ENCODE measurements around the gene KLF4.

- TF ChIP-seq CTCF (IDR thresholded peaks at IDR 0.05; ENCODE audit: insufficient read depth, low read length) = no peak
- 0 out of 2 replicates have a peak, but pooled peaks have one; percentile 23 for TF ChIP-seq POLR2AphosphoS5 (IDR thresholded peaks at IDR 0.05; ENCODE audit: low read depth)
- TF ChIP-seq, protein P1, sequence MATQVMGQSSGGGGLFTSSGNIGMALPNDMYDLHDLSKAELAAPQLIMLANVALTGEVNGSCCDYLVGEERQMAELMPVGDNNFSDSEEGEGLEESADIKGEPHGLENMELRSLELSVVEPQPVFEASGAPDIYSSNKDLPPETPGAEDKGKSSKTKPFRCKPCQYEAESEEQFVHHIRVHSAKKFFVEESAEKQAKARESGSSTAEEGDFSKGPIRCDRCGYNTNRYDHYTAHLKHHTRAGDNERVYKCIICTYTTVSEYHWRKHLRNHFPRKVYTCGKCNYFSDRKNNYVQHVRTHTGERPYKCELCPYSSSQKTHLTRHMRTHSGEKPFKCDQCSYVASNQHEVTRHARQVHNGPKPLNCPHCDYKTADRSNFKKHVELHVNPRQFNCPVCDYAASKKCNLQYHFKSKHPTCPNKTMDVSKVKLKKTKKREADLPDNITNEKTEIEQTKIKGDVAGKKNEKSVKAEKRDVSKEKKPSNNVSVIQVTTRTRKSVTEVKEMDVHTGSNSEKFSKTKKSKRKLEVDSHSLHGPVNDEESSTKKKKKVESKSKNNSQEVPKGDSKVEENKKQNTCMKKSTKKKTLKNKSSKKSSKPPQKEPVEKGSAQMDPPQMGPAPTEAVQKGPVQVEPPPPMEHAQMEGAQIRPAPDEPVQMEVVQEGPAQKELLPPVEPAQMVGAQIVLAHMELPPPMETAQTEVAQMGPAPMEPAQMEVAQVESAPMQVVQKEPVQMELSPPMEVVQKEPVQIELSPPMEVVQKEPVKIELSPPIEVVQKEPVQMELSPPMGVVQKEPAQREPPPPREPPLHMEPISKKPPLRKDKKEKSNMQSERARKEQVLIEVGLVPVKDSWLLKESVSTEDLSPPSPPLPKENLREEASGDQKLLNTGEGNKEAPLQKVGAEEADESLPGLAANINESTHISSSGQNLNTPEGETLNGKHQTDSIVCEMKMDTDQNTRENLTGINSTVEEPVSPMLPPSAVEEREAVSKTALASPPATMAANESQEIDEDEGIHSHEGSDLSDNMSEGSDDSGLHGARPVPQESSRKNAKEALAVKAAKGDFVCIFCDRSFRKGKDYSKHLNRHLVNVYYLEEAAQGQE (IDR thresholded peaks at IDR 0.05; ENCODE audit: insufficient replicate concordance, low read depth) = no peak
- TF ChIP-seq GABPA (IDR thresholded peaks at IDR 0.05; ENCODE audit: low read depth) = no peak
- no peak for TF ChIP-seq SPI1 (IDR thresholded peaks at IDR 0.05; ENCODE audit: borderline replicate concordance, low read depth)
Observed at GRCh38 chr9:107480386-107480789, 9.2 kb downstream of the KLF4 start.

All from HL-60 (cell line).